Subcutaneous adipose tissue (tissue), 4 donors: ENCODE data around the gene RIIAD1. TPM values are rescaled to one million over a fixed set of nuclear protein-coding genes. Genes with fewer than 3 reads are reported as not detected.

Source experiments
- total RNA-seq, 4 donors: library from RNA; depleted of rRNA; stranded (reverse); fragments of >200 nt; gene quantifications; one replicate each; pipeline ENCODE4 v1.1.0, GENCODE V29; 2016
- TF ChIP-seq, protein P1 (sequence below): fragments of 450-650 bp; IDR thresholded peaks from one replicate; pipeline ENCODE4 v1.5.1; 2016; ENCODE audit warnings: low read depth, mild to moderate bottlenecking, control low read depth, antibody characterized with exemption, moderate library complexity

The RIIAD1 gene, protein sequence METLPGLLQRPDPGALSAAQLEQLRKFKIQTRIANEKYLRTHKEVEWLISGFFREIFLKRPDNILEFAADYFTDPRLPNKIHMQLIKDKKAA
- total RNA-seq = not detected

DNA sequence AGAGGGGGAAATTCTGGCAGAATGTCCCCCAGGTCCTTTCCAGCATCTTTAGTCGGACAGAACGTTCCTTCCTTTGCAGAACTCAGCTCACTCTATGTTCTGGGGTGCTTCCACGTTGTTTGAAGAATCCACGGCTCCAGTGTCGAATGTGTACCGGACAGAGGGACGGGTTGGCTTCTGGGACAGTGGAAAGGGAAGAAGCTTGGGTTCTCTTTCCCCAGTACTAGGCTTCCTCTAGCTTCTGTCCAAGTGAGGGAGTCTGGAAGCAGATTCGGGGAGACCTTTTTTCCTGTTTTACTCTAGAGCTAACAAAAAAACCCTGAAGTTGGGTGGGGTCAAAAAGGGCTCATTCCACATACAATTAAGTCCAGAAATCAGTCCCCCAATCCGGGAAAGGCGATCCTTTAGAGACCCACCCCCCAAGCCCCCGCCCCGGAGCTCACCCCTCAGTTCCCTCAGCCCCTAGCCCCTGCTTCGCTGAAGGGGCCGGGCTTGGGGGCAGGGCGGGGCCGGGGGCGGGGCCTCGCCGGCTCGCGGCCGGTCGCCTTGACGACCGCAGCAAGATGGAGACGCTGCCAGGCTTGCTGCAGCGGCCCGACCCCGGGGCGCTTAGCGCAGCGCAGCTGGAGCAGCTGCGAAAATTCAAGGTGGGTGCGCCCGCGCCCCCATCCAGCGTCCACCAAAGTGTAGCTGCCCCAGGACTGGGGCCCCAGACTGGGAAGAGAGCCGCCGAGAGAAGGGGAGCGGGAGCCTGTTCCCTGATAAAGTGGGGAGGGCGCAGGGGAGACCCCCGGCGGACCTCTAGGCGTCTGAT lies at the start of gene RIIAD1:
TSS of gene RIIAD1 (plus strand) at position 549 of the 814 bp plus-strand sequence. CDS start at position 564, 15 bp downstream.
- TF ChIP-seq, protein P1, sequence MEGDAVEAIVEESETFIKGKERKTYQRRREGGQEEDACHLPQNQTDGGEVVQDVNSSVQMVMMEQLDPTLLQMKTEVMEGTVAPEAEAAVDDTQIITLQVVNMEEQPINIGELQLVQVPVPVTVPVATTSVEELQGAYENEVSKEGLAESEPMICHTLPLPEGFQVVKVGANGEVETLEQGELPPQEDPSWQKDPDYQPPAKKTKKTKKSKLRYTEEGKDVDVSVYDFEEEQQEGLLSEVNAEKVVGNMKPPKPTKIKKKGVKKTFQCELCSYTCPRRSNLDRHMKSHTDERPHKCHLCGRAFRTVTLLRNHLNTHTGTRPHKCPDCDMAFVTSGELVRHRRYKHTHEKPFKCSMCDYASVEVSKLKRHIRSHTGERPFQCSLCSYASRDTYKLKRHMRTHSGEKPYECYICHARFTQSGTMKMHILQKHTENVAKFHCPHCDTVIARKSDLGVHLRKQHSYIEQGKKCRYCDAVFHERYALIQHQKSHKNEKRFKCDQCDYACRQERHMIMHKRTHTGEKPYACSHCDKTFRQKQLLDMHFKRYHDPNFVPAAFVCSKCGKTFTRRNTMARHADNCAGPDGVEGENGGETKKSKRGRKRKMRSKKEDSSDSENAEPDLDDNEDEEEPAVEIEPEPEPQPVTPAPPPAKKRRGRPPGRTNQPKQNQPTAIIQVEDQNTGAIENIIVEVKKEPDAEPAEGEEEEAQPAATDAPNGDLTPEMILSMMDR = no peak

- TF ChIP-seq, protein P1 = no peak
Measured at GRCh38 chr1:151673407-151673806, 47.9 kb upstream of the RIIAD1 start.

- TF ChIP-seq, protein P1 = no peak
Measured at GRCh38 chr1:151680391-151680790, 40.9 kb upstream of the RIIAD1 start.

DNA sequence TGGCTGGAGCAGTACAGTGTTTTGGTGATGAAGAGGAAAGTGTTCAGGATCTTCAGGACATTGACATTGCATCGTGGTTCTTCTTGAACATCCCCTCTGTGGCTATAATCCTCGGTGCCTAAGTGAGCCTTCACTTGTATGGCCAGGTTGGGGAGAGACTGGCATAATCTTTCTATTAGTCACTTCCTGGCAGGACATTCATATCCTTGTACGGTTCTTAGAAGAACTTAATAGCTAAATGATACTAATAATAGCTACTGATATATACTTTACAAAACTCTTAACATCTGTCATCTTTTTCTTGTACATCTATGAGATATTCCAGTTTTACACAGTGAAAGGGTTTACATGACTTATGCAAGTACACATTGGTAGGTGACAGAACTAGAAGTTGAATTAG lies 40.5 kb upstream of the RIIAD1 start:
- TF ChIP-seq, protein P1 = no peak

- TF ChIP-seq, protein P1 = no peak
Measured at GRCh38 chr1:151681923-151682322, 39.4 kb upstream of the RIIAD1 start.

DNA sequence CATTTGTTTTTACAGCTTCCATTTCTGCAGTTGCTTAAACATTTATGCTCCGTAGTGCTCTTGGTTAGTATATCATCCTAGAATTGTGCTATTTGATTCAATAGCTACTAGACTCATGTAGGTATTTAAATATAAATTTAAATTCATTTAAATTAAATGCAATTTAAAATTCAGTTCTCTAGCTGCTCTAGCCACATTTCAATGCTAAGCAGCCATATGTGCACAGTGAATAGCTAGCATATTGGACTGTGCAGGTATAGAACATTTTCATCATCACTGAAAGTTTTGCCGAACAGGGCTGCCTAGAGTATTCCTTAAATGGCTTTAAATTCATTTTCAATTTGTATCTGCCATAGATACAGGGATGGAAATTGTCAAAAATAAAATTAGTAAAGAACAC lies 37.2 kb upstream of the RIIAD1 start:
- TF ChIP-seq, protein P1 = no peak

DNA sequence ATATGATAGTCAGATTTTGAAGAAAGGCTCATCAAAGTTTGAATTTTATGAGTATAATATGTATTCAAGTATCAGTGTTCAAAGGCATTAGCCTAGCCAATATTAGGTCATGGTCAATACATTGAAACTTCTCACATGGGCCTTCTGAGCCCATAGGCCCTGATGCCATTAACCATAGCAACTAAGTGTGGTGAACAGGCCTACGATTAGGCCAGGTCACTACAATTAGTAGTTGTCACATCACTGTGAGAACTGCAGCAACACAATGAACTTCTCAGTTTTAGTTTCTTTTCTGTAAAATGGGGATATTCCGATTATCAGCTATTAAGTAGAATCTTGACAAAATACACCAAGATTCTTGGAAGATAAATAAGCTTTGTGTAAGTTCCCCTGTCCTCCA lies 34.8 kb upstream of the RIIAD1 start:
- TF ChIP-seq, protein P1 = no peak
